Measurements from ENCODE around the gene RAB41.
"Not testable (repeated sequence)": the region's sequence is repeated elsewhere in the genome, so short reads cannot be mapped to it uniquely, and the experiment has no call there.

RAB41 gene

DNA sequence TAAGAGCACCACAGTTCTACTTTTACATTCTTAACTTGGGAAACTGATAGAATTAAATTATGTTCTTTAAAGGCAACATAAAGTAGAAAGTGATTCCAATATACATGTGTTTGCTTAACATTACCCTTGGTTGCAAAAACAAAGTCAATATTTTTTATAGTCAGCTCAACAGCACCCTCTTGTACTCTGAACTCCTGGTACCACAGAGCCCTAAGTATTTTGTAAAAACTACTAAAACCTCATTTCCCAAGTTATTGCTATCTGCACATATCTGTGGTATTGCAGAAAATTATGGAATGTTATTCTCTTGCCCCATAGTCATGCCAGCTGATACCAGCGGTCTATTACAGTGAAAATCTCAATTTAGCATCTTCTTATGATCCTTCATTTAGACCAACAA, 10.8 kb downstream of the RAB41 start:
- no peak for DNase-seq

DNA sequence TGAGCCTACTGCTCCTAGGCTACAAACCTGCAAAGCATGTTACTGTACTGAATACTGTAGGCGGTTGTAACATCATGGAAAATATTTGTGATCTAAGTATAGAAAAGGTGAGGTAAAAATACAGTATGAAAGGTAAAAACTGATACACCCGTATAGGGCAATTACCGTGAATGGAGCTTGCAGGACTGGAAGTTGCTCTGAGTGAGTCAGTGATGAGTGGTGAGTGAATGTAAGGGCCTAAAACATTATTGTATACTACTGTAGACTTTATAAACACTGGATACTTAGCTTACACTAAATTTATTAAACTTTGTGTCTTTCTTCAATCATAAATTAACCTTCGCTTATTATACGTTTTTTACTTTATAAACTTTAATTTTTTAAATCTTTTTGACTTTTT, 11.6 kb downstream of the RAB41 start:
- no peak for DNase-seq

DNA sequence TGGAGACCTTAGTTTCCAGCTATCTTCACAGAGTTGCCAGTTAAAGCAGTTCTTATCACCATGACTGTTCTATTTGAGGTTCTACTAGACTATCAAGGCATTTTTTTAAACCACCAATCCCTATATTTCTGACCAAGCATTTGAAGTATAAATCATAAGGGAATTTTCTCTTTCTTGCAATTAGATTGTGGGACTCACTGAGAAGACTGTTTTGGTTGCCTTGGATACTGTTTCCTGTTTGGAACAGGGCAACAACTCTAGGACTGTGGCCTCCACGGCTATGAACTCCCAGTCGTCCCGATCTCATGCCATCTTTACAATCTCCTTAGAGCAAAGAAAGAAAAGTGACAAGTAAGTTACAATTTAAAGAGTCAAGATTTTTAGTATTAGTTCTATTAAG, 19.7 kb downstream of the RAB41 start:
- DNase-seq: no peak

DNA sequence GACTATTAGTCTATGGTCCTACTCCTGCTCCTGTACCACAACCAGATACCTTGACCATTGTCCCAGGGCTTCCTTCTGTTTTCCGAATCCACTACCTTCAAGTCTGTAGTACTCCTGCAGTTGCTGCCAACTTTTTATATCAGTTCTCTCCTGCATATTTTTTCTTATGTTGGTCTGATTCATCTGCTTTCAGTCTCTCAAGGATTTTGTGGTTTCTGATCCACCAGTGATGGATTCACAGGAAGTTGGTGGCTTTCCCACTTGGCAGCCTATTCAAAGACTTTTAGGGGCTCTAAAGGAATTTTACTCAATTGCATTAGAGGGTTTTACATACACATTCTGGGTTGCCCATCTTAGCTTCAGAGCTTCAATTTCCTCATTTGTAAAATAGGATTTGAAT, 31.5 kb downstream of the RAB41 start:
- no peak for DNase-seq

DNA sequence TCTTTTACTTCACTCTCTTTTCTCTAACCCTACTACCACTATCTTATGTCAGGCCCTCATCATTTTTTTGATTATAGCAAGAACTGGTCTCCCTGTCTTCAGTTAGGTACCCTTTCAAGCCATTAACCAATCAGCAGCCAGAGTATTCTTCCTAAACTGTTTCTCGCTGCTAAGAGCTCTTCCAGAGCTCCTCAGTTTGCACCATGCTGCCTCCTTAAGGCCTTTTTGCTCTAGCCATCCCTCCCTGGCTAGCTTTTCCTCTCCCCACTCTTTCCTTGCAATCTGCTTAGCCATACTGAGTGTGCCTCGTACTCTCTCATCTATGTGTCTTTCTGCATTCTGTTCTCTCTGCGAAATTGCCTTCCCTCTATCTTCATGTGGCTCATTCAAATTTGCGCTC, 40.8 kb downstream of the RAB41 start:
- DNase-seq: no peak

DNA sequence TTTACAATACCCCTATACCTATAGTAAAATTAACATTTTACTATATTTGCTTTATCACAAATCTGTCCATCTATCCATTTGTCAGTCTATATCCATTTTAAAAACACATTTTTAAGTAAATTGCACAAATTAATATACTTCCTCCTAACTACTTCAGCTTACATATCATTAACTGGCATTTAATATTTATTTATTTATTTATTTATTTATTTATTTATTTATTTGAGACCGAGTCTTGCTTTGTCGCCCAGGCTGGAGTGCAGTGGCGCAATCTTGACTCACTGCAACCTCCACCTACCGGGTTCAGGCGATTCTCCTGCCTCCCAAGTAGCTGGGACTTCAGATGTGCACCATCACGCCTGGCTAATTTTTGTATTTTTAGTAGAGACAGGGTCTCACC, 41.7 kb downstream of the RAB41 start:
- not testable (repeated sequence) for DNase-seq

DNA sequence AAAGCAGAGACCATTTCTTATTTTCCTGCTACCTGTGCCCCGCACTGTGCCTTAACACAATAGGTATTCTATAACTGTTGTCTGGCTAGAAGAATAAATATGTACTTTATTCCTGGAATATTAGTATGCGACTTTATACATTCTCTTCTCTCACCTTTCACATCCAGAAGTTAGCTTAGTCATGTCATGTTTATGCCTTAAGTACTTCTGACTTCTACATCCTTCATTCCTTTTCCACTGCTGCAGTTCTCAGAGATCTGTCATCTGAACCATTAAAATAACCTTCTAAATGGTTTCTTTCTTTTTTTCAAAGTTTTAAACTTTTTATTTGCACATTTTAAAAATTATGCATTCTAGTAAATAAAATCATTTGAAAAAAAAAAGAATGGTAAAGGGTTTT, 42.4 kb downstream of the RAB41 start:
- no peak for DNase-seq

DNA sequence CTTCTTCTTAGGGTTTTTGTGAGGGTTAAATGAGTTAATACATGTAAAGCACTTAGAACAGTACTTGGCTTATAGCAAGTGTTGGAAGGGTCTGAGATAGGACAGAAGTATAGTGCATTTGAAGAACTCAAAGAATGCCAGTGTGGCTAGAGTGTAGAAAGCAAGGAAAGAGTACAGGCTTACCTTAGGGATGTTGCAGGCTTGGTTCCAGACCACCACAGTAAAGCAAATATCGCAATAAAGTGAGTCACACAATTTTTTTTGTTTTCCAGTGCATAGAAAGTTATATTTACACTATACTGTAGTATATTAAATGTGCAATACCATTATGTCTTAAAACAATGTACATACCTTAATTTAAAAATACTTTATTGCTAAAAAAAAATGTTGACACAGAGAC, 49.2 kb downstream of the RAB41 start:
- no peak for DNase-seq

DNA sequence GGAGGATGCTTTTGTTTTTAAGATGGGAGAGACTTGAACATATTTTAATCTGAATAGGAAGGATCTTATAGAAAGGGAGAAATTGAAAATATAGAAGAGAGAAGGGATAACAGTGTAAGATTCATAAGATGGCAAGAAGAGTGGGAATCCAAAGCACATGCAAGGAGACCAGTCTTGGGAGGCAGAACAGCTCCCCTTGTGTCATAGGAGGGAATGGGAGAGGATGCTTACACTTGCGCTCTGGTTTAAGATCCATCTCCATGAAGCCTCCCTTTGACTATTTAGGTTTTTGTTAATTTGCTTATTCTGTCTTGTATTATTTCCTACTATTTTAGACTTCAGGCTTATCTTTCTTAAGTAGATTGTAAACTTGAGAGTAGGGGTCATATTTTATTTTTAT, 50.6 kb downstream of the RAB41 start:
- DNase-seq: no peak

Measured in activated effector memory CD4-positive, alpha-beta T cell treated with Interleukin-2 at 50 U/mL for 16 hours (primary cell).